ENCODE measurements around the gene MARCHF3.
"Not testable (repeated sequence)": the region's sequence is repeated elsewhere in the genome, so short reads cannot be mapped to it uniquely, and the experiment has no call there.

Gene MARCHF3

DNA sequence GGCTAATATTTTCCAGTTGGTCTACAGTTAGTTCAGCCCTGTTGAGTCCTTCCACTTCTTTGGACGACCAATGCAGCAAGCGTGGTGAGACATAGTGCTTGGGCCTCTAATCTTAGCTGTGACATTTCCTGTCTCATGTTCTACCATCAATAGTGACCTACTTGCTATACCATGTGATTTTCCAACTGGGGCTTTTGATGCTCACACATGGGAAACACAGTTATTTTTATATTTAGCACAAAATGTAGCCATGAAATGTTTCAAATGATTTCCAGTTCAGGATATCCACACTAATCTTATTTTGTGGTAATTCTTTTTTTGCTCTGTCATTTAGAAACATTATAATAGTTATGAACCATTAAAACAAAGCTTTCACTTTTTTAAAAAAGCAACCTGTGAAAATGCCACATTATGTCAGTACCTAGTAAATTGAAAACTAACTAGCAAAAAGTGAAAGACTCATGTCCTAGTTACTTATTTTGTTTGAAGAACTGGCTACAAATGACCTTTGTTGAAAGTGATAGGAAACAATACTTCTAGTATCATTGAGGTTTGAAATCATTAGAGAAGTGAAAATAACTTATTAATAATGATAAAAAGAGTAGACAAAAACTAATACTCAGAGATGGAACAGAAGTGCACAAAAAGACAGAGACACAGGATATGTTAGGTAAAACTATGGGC lies 18.3 kb downstream of the MARCHF3 start:
- no peak for DNase-seq (ENCODE audit: low spot score)

DNA sequence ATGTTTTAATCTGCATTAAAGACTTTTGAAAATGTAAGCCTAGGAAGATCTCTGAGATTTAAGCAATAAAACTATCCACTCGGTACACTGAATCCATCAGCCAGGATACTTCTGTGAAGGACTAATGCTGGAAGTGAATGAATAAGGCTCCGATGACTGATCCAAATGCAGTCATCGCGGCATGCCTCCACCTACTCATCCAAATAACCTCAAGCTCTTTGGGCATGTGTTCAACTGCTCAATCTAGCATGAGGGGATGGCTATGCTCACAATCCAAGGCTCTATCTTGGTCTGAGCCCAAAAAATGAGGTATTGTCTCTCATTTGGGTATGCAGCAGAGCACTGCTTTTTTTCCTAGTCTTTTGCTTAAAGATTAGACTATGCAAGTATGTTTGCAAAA lies 19.2 kb downstream of the MARCHF3 start:
- DNase-seq (ENCODE audit: low spot score), result no peak

DNA sequence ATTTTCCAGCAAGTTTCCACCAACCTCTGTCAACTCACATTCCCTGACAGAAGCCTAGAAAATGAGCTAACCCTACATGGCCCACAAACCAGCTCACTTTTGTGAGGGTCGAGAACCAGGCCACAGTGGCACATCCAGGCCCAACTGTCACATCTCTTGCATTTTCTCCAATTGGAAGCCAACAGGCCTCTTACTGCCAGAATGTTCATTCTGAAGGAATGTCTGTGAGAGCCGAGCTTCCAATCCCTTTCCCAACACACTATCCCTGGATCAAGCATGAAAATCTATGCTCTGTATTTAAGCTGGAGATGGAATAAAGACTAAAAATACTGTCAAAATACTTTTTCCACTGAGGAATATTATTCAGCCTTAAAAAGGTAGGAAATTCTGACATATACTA lies 20.0 kb downstream of the MARCHF3 start:
- no peak for DNase-seq (ENCODE audit: low spot score)

DNA sequence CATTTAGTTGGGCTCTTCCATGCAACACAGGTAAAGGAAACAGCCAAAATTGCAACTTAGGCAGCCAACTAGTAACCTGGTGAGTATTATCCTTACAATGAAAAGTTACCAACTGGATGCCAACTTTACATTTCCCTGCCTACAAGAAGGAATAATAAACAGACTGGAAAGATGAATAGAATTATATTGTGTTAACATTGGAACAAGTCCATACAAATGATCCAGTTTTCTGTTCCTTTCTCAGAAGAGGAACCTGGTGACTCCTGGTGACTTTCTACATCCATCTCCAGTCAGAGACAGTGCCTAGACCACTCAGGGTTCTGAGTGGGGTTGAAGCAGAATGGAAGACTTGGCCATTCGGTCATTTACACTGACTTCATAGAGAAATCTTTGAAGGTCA lies 20.6 kb downstream of the MARCHF3 start:
- no peak for DNase-seq (ENCODE audit: low spot score)

DNA sequence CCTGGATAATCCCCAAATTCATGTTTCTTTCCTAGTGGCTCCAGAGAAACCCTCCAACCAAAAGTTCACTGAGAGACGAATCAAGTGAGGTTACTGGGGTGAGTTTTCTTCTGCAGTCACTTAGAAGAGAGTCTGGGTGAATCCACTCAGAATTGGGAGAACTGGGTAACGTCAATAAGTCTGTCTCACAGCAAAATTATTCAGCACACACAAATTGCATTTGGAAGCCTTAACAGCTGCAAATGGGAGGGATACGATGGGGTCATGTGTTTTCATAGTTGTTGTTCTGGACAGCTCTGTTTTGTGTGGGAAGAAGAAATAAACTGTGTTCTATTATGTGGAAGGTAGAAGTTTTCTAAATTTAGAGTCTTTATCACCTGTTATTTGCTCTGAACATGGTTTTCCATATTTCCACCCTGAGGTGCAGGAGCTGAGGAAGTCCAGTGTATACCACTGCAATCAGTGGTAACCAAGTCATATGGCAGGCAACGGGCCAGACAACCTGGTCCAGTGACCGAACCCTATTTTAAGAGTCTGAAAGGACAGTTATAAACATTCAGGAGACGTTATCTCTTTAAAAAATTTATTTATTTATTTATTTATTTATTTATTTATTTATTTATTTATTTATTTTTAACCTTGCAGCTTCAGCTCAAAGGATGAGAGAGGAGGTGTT lies 21.9 kb downstream of the MARCHF3 start:
- no peak for DNase-seq (ENCODE audit: low spot score)

DNA sequence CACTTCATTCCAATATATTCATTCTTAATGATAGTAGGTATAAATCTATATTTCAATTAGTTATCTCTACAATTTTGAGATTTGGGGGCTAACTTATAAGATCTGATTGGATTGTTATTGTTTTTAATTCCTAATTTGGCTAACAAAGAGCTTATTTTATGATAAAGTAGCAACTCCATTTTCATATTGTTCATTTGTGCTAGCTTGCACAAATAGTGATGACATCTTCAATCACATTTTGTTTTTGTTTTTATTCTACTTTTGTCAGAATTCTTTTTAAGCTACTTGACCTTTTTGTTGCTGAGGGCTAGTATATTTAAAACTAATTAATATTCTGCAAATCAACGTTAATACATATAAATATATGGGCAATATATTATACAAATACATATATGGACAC lies 22.8 kb downstream of the MARCHF3 start:
- DNase-seq (ENCODE audit: low spot score), result no peak

DNA sequence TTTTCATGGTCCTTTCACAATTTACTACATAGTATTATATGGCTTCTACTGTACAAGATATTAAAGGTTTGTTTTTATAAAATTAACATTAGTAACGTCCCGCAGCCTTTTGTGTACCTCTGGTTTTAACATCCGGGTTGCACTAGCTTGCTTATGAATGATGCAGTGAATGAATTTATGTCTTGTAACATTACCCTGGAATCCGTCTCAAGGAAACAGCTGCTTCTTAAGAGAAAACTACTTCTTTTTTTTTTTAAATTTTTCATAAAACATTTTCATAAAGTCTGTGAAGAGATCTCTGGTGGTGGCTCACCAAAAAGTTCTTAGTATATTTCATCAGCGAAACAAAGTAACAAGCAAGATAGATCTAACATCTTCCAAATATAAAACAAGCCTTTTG lies 23.6 kb downstream of the MARCHF3 start:
- no peak for DNase-seq (ENCODE audit: low spot score)

DNA sequence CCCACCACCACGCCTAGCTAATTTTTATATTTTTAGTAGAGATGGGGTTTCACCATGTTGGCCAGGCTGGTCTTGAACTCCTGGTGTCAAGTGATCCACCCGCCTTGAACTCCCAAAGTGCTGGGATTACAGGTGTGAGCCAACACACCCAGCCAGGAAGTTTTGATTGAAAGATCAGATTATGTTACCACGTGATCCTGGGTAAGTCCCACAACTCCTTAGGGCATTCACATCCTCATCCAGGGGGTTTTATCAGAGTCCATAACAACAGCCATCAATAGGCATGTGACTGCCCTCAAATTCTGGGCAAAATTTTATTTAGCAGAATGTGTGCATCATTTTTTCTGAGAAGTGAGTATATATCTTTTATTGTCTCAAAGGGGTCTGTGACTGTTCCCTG lies 25.1 kb downstream of the MARCHF3 start:
- DNase-seq (ENCODE audit: low spot score), result not testable (repeated sequence)

DNA sequence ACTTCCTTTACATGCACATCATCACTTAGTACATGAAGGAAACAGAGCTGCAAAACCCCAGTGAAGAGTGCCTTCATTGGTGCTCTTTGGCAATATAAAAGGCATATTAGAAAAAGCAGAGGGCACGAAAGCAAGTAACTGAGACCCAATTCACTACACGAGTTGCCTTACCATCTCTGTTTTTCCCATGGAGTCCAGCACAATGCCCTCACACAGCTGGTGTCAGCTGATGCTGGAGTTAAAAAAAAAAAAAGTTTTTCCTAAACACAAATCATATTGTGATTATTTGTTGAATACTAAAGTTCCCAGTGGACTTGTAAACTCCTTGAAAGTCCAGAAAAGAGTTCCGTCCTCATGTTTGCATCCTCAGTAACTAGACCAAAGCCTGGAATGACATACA lies 25.6 kb downstream of the MARCHF3 start:
- no peak for DNase-seq (ENCODE audit: low spot score)

DNA sequence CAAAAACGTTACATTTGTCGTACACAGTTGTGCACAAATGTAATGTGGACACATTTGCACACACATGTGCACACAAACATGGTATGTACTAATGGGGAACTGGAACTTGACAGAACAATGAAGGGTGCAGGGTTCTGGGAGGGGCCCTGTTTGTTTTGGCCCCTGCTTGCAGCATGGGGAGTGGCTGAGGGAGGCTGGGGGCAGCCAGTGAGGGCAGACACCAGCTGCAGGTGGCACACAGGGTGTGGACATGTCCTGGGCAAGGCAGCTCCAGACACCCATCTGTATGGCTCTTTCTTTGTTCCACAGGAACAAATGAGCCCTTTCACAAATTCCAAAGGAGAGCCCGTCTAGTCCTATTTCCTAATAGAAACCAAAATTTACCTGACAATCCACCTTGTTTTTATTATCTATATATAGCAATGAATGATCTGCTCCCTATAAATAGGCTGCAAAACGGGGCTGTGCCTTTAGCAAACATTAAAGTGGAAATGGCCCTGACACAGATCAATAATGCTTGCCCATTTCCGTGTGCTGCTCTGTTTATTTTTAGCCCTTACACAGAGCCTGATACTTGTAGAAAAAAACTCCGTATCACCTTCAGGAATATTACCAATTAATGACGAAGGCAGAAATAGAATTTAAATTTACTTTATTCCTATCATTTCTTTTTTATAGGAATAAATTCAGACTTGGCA lies 26.4 kb downstream of the MARCHF3 start:
- DNase-seq (ENCODE audit: low spot score), result no peak

DNA sequence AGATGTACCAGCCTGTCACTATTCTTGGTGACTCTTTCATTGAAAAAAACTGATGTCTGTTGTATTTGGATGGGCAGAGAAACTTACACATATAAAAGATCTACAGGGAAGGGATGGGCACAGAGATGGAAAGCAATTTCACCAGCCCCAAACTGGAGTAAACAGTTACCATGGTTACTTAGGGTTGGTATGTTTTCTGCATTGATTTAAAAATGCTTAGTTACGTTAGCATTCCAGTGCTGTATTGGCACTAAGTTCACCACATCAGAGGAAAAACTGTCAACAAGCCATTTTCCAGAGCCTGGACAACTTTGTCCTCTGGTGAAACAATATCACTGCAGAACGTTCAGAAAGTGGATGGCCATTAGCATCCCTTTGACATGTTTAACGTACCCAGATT lies 28.0 kb downstream of the MARCHF3 start:
- no peak for DNase-seq (ENCODE audit: low spot score)

DNA sequence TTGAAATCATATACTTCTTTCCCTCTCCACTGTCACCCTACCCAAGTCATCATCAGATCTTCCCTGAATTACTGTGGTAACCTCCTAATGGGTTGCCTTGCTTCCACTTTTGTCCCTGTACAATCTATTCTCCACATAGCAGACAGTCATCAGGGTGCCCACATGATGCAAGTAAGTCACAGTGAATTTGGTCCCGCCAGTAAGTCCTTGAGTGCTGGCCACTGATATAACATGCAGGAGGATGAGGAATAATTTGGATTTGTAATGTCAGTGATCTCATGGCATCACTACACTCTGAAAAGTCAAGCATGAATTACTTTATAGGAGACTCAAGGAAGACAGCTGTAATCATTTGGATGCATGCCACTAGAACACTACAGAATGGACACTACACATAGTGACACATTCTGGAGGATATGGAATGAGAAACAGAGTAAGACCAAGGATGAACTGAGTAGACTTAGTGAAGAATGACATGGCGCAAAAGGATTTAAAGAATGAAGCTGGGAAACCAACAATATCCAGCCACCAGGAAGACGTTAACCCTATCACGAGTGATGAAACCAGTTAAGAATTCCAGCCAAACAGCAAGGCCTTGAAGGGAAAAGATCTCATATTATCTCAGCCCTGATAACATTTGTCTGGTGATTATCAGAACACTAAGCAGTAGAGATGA lies 28.6 kb downstream of the MARCHF3 start:
- no peak for DNase-seq (ENCODE audit: low spot score)

DNA sequence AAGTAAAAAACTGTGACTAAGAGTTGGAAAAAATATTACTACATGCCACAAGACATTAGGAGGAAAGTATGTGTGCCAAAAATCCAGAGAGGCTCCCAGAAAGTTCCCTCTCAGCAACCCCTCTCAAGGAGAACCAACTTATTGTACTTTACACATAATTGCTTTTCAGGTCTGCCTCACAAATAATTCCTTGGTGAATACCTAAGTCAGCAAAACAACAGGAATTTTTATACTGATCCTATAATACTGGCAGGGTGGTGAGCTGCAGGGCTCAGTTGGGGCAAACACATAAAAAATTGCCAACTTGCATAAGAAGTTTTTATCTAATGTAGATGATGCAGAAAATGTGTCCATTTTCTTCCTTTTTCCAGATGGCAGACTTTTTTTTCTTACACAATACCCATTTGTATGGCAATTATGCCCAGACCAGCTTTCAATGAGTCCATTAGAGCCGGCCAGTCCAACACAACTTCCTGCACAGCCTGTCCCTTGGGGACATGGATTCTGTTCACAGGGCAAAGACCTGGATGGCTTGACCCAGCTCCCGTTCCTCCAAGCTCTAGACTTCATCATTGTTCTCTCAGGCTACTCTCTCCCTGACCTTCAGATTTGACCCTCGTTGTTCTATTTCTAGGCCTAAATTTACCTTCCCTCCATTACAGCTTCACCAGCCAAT lies 31.3 kb downstream of the MARCHF3 start:
- DNase-seq (ENCODE audit: low spot score), result no peak

DNA sequence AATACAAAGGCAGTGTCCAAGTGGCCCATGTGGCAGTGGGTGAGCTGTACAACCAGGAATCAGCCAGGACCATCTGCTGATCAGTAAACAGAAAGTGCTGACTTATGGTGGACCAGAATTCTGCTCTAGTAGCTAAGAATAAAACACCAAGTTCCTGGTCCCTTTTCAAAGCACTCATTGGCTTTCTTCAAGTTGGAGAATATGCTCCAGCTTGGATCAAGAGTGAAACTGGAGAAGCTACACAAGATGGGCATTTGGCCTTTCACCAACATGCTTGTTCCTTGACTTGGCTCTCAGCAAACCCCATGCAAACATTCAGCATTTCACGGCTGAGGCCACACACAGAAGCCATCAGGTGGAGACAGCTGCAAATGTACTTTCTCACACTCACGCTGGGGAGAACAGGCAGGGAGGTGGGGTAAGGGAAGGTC lies 32.1 kb downstream of the MARCHF3 start:
- DNase-seq (ENCODE audit: low spot score), result no peak

DNA sequence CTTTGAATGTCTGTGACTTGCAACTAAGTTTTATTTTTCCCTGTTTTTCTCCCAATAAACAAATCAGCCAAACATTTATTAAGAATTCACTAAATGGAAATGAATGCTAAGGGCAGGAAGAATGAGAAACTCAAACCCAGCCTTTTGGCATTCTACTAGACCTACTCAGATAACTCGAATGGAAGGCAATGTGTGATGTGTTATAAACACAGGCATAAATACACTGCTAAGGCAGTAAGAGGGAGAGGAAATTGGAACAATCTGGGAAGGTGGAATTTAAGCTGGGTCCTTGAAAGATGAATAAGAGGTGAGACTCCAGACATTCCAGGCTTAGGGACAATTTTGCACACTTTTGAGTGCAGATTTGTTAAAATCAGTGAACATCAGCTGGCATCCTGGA lies 34.7 kb downstream of the MARCHF3 start:
- DNase-seq (ENCODE audit: low spot score), result no peak

DNA sequence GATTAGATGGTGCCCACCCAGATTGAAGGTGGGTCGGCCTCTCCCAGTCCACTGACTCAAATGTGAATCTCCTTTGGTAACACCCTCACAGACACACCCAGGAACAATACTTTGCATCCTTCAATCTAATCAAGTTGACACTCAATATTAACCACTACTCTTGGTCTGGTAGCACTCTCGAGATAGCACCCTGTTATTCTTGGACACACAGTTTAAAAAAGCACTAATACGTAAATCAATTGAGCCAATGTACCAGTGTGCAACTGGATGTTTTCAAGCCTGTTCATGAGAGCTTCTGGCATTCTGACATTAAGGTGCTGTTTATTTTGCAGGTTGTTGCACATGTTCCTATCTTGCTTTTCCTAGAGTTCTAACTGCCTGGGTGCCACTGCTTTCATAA lies 35.3 kb downstream of the MARCHF3 start:
- DNase-seq (ENCODE audit: low spot score), result no peak

DNA sequence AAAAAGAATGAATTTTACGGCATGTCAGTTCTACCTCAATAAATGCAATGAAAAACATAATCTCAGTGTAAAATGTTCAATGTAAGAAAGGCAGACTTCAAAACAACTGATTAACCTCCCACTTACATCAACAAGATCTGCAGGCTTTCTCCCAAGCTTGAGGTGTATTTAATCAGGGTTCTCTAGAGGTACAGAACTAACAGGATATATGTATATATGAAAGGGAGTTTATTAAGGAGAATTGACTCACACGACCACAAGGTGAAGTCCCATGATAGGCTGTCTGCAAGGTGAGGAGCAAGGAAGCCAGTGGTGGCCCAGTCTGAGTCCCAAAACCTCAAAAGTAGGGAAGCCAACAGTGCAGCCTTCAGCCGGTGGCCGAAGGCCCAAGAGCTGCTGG lies 35.9 kb downstream of the MARCHF3 start:
- no peak for DNase-seq (ENCODE audit: low spot score)

DNA sequence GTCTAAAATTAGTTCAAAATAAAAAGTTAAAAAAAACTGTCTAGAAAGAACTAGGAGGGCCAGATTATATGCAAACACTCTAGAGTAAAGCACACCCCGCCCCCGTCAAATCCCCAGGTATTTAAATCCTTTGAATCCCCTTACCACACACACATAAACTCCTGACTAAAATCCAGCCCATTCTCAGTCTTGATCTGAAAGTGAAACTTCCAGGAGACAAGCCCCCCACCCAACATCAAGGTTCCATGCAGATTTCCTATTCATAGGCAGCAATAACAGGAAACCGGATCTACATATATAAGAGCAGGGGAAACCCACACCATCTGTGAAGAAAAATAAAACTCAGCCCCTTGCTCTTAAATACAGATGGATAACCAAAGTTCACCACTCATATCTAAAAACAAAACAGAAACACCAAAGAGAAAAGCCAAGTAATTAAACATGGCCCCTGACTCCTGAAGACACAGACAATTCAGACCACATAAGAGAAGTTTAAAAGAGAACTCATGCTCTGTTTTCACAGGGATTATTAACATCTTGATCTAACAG lies 42.3 kb downstream of the MARCHF3 start:
- no peak for DNase-seq (ENCODE audit: low spot score)

DNA sequence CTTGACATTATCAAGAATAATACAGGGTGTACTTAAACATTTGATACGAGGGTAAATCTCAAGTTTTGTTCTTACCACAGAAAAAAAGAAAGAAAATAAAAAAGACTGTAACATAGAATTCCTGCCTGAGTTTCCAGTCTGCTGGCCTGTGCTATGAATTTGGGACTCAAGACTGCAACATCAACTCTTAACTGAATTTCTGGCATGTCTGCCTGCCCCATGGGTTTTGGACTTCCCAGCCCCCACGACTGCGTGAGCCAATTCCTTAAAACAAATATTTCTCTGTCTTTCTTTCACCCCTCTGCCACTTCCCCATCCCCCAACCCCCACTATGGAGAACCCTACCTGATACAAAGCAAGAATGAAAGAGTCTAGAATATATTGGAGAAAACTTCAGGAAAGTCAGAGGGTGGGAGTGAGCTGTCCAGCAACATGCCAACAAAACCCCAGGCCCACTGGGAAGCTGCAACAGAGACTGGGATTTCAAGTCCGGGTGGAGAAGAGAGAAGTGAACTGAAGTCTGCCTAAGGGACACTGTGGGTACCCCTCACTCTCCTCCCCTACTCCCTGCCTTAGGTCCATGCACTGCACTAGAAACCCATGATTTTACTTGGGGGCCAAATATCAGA lies 43.0 kb downstream of the MARCHF3 start:
- no peak for DNase-seq (ENCODE audit: low spot score)

DNA sequence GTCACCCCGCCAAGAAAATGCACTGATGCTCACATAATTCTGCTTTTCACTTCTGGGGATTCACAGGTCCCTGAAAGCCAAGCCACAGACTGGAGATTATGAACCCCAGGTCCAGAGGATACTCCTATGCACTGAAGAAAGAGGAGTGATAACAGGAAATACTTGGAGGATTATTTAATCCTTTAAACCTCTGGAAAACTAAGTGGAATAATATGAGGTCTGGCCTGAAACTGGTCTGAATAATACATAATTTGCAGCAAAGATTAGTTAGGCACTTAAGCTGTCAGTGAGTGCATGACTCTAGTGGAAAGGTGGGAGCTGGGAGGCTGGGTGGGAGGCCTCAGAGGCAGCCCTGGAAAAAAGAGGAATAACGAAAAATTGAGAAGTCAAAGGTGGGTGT lies 45.7 kb downstream of the MARCHF3 start:
- no peak for DNase-seq (ENCODE audit: low spot score)

DNA sequence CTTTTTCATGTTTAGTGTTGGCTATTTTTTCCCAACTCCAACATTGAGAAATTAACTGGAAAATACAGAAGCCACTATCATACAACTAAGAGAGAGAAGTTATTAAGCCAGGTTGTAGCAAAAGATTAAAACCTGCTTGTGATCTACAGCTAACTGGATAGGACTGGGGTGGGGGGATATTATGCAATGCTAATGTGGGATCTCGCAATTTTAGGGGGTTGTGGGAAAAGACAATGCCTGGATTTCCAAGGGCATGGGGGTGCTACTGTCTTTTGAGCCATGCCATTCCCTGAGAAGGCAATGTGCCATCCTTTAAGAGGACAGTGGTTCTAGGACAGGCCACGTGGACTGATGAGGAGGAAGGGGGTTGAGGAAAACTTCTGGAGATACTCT lies 46.5 kb downstream of the MARCHF3 start:
- DNase-seq (ENCODE audit: low spot score), result no peak
